Astrocyte (in vitro differentiated cells and primary cell): ENCODE results near the gene CCDC51. TPM values are rescaled to one million over a fixed set of nuclear protein-coding genes. Genes with fewer than 3 reads are reported as not detected.

Source experiments
- DNase-seq: peaks from one replicate; pipeline ENCODE4 v3.0.0-alpha.2; 2010; ENCODE audit warnings: low read depth
- FAIRE-seq: peaks from 2 replicates; lab custom pipeline; 2011; peaks lifted over from hg19 to GRCh38; lab: Jason Lieb, UNC
- H2AFZ ChIP-seq: 2 replicates; pipeline ENCODE4 v1.6.0; 2012; ENCODE audit warnings: low read depth, low read length, inconsistent platforms
- H3K27ac ChIP-seq: 2 replicates; pipeline ENCODE4 v1.5.1; 2011; ENCODE audit warnings: low read depth, low read length, inconsistent platforms
- H3K27me3 ChIP-seq: 2 replicates; pipeline ENCODE4 v1.6.0; 2011; ENCODE audit warnings: low read length, inconsistent platforms; ENCODE audit not compliant: insufficient read depth
- H3K36me3 ChIP-seq: 2 replicates; pipeline ENCODE4 v1.5.1; 2011; ENCODE audit warnings: low read length, inconsistent platforms; ENCODE audit not compliant: insufficient read depth
- H3K4me1 ChIP-seq: 2 replicates; pipeline ENCODE4 v1.5.1; 2011; ENCODE audit warnings: low read length, inconsistent platforms; ENCODE audit not compliant: insufficient read depth
- H3K4me2 ChIP-seq: 2 replicates; pipeline ENCODE4 v1.6.0; 2012; ENCODE audit warnings: low read length, inconsistent platforms
- H3K4me3 ChIP-seq: 2 replicates; pipeline ENCODE4 v1.5.1; 2011; ENCODE audit warnings: low read depth, mild to moderate bottlenecking, low read length, inconsistent platforms; ENCODE audit not compliant: insufficient read depth
- H3K79me2 ChIP-seq: 2 replicates; pipeline ENCODE4 v1.6.0; 2012; ENCODE audit warnings: mild to moderate bottlenecking, low read length, inconsistent platforms; ENCODE audit not compliant: insufficient read depth
- H3K9ac ChIP-seq: 2 replicates; pipeline ENCODE4 v1.6.0; 2012; ENCODE audit warnings: mild to moderate bottlenecking, low read length, inconsistent platforms
- H3K9me3 ChIP-seq: 2 replicates; pipeline ENCODE4 v1.5.1; 2012; ENCODE audit warnings: low read depth, mild to moderate bottlenecking, low read length, inconsistent platforms; ENCODE audit not compliant: insufficient read depth
- H4K20me1 ChIP-seq: 2 replicates; pipeline ENCODE4 v1.6.0; 2012; ENCODE audit warnings: low read length, inconsistent platforms; ENCODE audit not compliant: insufficient read depth
- H3K27ac Mint-ChIP-seq: one replicate; pipeline ENCODE4 v1.8.0; 2021; ENCODE audit warnings: mild to moderate bottlenecking, mixed read lengths; ENCODE audit not compliant: unreplicated experiment
- H3K27me3 Mint-ChIP-seq: one replicate; pipeline ENCODE4 v1.8.0; 2021; ENCODE audit warnings: low read depth, mixed read lengths; ENCODE audit not compliant: unreplicated experiment
- H3K36me3 Mint-ChIP-seq: one replicate; pipeline ENCODE4 v1.8.0; 2021; ENCODE audit warnings: low read depth, mixed read lengths; ENCODE audit not compliant: unreplicated experiment
- H3K4me1 Mint-ChIP-seq: one replicate; pipeline ENCODE4 v1.8.0; 2021; ENCODE audit warnings: low read depth, mixed read lengths; ENCODE audit not compliant: unreplicated experiment
- H3K4me3 Mint-ChIP-seq: one replicate; pipeline ENCODE4 v1.8.0; 2021; ENCODE audit warnings: mild to moderate bottlenecking, moderate library complexity, mixed read lengths; ENCODE audit not compliant: unreplicated experiment
- H3K9me3 Mint-ChIP-seq: one replicate; pipeline ENCODE4 v1.8.0; 2021; ENCODE audit warnings: mild to moderate bottlenecking, mixed read lengths; ENCODE audit not compliant: unreplicated experiment
- EZH2 ChIP-seq: IDR thresholded peaks from 2 replicates; pipeline ENCODE4 v1.6.1; 2012; ENCODE audit warnings: mild to moderate bottlenecking, low read length, inconsistent platforms; ENCODE audit not compliant: insufficient read depth
- total RNA-seq: library from RNA; stranded (reverse); gene quantifications from 2 replicates; pipeline ENCODE4 v1.2.1, GENCODE V29; 2021
- TF ChIP-seq, protein P1 (sequence below): IDR thresholded peaks from 2 replicates; pipeline ENCODE4 v1.5.1; 2011; ENCODE audit warnings: low read depth, mild to moderate bottlenecking, inconsistent platforms, low read length, moderate library complexity; ENCODE audit not compliant: insufficient read depth

CCDC51 gene
- total RNA-seq, 1 donor from 2014 or later, result 16.5 TPM

DNA sequence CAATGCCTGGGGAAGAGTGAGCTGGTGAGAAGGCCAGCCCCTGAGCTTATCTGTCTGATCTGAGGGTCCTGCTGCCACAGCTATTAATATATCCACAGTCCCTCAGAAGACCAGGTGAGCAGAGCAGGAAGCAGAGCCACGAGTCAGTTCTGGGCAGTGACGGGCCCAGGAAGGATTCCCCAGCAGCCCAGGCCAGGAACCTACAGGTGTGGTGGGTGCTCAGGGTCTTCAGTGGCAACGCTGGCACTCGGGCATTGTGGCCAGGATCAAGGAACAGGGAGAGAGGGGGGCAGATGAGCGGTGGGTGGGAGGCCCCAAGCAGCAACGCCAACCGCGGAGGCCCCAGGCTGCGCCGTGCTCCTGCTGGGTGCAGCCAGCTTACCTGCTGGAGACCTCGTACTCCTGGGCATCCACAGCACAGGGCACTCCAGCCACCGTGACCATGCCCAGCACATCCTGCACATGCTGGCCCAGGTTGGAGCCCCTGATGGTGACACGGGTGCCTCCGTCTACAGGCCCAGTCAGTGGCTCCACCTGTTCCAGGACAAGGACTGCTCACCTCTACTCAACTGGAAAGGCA, 22.3 kb downstream of the CCDC51 start:
- H3K36me3 Mint-ChIP-seq, result peaks cover 17% of the 10 kb centered on the region

DNA sequence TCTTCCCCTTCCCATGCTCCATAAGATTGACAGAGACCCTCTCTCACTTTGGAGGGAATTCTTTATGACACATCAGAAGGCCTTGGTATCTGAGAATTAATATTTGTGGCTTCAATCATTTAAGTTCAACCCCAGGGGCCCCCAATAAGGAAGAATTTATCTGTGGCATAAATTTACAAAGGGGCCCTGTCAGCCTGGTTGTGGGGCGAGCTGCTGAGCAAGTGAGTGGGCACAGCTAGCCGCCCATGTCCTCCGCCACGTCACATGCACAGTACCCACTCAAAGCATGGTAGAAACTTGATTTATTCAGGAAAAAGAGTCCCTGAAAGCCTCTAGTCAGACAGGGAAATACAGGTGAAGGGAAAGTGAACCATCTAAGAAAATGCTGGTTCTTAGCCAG, 23.4 kb downstream of the CCDC51 start:
- no peaks in the 10 kb centered on the region for H3K9me3 ChIP-seq
- H3K79me2 ChIP-seq, result no peaks in the 10 kb centered on the region
- DNase-seq, result no peak
- H3K27me3 ChIP-seq, result no peaks in the 10 kb centered on the region
- H3K9me3 Mint-ChIP-seq, result no peaks in the 10 kb centered on the region
- H3K4me1 ChIP-seq, result no peaks in the 10 kb centered on the region
- peaks cover 19% of the 10 kb centered on the region for H3K36me3 Mint-ChIP-seq
- H3K36me3 ChIP-seq, result no peaks in the 10 kb centered on the region
- H2AFZ ChIP-seq, result no peak overlapping the region
- H3K27me3 Mint-ChIP-seq, result no peaks in the 10 kb centered on the region
- FAIRE-seq, result no peak
- H3K9ac ChIP-seq, result no peak overlapping the region
- H3K4me2 ChIP-seq, result no peak overlapping the region
- no peaks in the 10 kb centered on the region for H3K4me1 Mint-ChIP-seq
- TF ChIP-seq, protein P1, sequence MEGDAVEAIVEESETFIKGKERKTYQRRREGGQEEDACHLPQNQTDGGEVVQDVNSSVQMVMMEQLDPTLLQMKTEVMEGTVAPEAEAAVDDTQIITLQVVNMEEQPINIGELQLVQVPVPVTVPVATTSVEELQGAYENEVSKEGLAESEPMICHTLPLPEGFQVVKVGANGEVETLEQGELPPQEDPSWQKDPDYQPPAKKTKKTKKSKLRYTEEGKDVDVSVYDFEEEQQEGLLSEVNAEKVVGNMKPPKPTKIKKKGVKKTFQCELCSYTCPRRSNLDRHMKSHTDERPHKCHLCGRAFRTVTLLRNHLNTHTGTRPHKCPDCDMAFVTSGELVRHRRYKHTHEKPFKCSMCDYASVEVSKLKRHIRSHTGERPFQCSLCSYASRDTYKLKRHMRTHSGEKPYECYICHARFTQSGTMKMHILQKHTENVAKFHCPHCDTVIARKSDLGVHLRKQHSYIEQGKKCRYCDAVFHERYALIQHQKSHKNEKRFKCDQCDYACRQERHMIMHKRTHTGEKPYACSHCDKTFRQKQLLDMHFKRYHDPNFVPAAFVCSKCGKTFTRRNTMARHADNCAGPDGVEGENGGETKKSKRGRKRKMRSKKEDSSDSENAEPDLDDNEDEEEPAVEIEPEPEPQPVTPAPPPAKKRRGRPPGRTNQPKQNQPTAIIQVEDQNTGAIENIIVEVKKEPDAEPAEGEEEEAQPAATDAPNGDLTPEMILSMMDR, result no peak
- no peak for TF ChIP-seq EZH2
- peaks cover 37% of the 10 kb centered on the region for H4K20me1 ChIP-seq
- no peak overlapping the region for H3K4me3 Mint-ChIP-seq
- no peak overlapping the region for H3K4me3 ChIP-seq
- H3K27ac Mint-ChIP-seq, result no peak overlapping the region
- H3K27ac ChIP-seq, result no peak overlapping the region

More for the DNA sequence above, 22.3 kb downstream of the CCDC51 start:
- peaks cover 7% of the 10 kb centered on the region for H3K79me2 ChIP-seq
- no peaks in the 10 kb centered on the region for H3K4me1 Mint-ChIP-seq
- no peaks in the 10 kb centered on the region for H3K9me3 ChIP-seq
- H3K27me3 ChIP-seq, result no peaks in the 10 kb centered on the region
- FAIRE-seq (no peak), DNase-seq (no peak)
- H3K27ac Mint-ChIP-seq, result no peak overlapping the region
- H3K9ac ChIP-seq, result no peak overlapping the region
- no peaks in the 10 kb centered on the region for H3K27me3 Mint-ChIP-seq
- H3K4me1 ChIP-seq, result no peaks in the 10 kb centered on the region
- no peak overlapping the region for H2AFZ ChIP-seq
- peaks cover 47% of the 10 kb centered on the region for H4K20me1 ChIP-seq
- no peak overlapping the region for H3K4me2 ChIP-seq
- no peak overlapping the region for H3K4me3 ChIP-seq
- no peak overlapping the region for H3K27ac ChIP-seq
- no peaks in the 10 kb centered on the region for H3K36me3 ChIP-seq
- H3K4me3 Mint-ChIP-seq, result no peak overlapping the region
- TF ChIP-seq EZH2, result no peak
- TF ChIP-seq, protein P1, result no peak
- H3K9me3 Mint-ChIP-seq, result no peaks in the 10 kb centered on the region

DNA sequence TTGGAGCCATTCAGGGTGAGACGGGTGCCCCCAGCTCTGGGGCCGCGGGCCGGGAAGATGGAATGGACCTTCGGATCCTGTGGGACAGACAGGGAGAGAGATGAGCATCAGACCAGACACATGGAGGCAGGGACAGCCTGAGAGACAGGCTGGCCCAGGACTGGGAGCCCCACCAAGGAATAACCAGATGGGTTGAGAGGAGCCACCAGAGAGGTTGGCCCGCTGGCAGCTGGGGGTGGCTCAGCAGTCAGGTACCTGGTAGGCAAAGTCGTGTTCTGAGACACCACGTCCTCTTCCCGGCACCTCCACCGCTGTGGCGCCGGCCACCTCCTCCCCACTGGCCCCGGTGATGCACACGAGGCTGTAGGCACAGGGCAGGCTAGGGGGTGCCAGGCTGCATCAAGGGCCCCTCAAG, 23.8 kb downstream of the CCDC51 start:
- H3K4me3 Mint-ChIP-seq, result no peak overlapping the region
- H3K79me2 ChIP-seq, result no peaks in the 10 kb centered on the region
- H3K36me3 Mint-ChIP-seq, result peaks cover 18% of the 10 kb centered on the region

More for the DNA sequence above, 23.8 kb downstream of the CCDC51 start:
- Histone ChIP-seq H3K4me2 (no peak overlapping the region), H3K4me3 (no peak overlapping the region), H3K27me3 (no peaks in the 10 kb centered on the region), H2AFZ (no peak overlapping the region), H3K36me3 (no peaks in the 10 kb centered on the region), H3K4me1 (no peaks in the 10 kb centered on the region), H3K27ac (no peak overlapping the region), H3K9me3 (no peaks in the 10 kb centered on the region), H3K9ac (no peak overlapping the region), H4K20me1 (peaks cover 32% of the 10 kb centered on the region)
- H3K4me1 Mint-ChIP-seq, result no peaks in the 10 kb centered on the region
- no peaks in the 10 kb centered on the region for H3K9me3 Mint-ChIP-seq
- DNase-seq (no peak), FAIRE-seq (no peak)
- no peak overlapping the region for H3K27ac Mint-ChIP-seq
- no peak for TF ChIP-seq EZH2
- TF ChIP-seq, protein P1, result no peak
- H3K27me3 Mint-ChIP-seq, result no peaks in the 10 kb centered on the region
